ENCODE results near the gene DPH6.

DPH6 gene

DNA sequence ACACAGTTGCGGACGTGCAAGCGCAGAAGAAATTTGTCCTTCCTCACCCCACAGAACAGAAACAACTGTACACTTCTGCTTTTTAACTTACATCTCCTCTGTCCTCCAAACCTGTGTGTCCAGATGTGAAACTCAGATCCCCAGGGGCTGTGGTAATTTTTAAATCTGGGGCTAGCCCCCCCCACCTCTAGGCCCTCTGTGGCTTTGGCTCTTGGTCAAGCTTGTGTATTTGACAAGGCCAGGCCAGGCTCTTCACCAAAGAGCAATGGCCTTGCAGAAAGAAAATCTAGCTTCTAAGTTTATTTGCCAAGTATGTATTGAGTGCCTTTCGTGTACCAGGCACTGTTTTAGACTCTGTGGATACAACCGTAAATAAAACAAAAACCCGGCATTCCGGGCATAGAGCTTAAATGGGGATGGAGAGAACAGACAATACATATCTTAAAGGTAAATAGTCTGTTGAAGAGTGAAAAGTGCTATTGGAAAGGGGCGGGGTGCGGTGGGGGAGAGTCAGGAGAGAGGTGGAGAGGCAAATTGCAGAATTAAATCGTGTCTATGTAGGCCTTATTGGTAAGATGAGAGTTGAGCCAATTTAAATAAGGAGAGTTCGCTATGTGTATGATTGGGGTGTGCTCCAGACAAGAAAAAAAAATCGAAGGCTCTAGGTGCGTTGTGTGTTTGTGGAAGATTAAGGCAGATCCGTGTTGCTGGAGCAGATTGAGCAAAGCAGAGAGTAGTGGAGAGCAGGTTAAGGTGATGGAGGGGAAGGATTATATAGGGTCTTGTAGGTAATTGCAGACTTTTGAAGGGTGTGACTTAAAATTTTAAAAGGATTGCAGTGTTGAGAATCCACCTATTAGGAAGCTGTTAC lies 781 bp upstream of the DPH6 start:
- CTCF ChIA-PET, result interaction anchor here (0.9 to 1.3 kb wide), 4 partner anchors 9 to 159 kb away, joined by 3 to 6 read pairs (median 3); no protein-coding TSS in a partner anchor
- DNase-seq (ENCODE audit: extremely low spot score), result no peak
- POLR2A ChIA-PET, result no interaction called here
- TF ChIP-seq, protein P1, sequence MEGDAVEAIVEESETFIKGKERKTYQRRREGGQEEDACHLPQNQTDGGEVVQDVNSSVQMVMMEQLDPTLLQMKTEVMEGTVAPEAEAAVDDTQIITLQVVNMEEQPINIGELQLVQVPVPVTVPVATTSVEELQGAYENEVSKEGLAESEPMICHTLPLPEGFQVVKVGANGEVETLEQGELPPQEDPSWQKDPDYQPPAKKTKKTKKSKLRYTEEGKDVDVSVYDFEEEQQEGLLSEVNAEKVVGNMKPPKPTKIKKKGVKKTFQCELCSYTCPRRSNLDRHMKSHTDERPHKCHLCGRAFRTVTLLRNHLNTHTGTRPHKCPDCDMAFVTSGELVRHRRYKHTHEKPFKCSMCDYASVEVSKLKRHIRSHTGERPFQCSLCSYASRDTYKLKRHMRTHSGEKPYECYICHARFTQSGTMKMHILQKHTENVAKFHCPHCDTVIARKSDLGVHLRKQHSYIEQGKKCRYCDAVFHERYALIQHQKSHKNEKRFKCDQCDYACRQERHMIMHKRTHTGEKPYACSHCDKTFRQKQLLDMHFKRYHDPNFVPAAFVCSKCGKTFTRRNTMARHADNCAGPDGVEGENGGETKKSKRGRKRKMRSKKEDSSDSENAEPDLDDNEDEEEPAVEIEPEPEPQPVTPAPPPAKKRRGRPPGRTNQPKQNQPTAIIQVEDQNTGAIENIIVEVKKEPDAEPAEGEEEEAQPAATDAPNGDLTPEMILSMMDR (IDR thresholded peaks at IDR 0.05; ENCODE audit: control extremely low read depth, extremely low read depth, low read depth, missing control alignments), result no peak

DNA sequence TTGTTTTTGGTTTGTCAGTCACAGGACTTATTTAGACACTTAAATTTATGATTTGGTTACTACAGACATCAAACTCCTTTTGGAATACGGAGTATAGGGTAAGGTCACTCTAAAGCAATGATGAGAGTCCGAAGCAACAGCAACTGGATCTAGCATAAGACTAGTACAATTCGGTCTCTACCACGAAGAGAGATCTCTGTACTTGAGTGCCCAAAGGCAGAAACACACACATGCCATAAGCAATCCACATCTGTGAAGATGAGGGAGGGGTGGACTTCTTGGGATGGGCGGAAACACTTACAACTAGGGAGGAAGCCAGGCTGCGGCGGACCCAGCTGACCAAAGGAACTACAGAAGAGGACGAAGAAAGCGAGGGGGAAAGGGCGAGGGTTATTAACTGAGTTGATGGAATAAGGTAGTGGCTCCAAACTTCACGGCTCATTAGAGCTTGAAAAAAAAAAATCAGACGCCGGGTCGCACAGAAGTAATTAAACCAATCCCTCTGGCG lies 595 bp downstream of the DPH6 start:
- ChIA-PET CTCF (interaction anchor here (1.3 kb wide), 1 partner anchor 25 kb away, joined by 6 read pairs; no protein-coding TSS in a partner anchor), POLR2A (no interaction called here)

DNA sequence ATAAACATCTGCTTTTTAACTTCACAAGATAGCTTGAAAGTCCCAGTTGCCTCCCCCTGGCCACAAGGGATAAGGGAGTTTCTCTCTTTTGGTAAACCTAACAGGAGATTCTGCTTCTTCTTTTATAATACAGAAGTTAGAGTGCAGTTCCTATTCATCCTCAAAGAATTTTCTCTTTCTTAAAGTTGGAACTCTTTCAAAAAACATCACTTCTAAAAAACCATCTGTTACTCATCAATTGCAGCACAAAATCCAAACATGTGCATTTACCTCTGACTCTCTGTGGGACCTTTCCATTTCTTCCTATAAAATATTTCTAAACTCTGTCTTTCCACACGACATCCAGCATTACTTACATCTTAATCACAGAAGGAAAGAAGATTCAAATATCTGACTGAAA lies 5.1 kb downstream of the DPH6 start:
- DNase-seq (ENCODE audit: extremely low spot score), result no peak
- ChIA-PET CTCF (interaction anchor here (1.6 kb wide), 1 partner anchor 27 kb away, joined by 3 read pairs; no protein-coding TSS in a partner anchor), POLR2A (no interaction called here)
- TF ChIP-seq, protein P1 (IDR thresholded peaks at IDR 0.05; ENCODE audit: control extremely low read depth, extremely low read depth, low read depth, missing control alignments), result no peak

More for the DNA sequence above, 595 bp downstream of the DPH6 start:
- TF ChIP-seq, protein P1 (IDR thresholded peaks at IDR 0.05; ENCODE audit: control extremely low read depth, extremely low read depth, low read depth, missing control alignments), result no peak
- peak; percentile 13 for DNase-seq (ENCODE audit: extremely low spot score)

DNA sequence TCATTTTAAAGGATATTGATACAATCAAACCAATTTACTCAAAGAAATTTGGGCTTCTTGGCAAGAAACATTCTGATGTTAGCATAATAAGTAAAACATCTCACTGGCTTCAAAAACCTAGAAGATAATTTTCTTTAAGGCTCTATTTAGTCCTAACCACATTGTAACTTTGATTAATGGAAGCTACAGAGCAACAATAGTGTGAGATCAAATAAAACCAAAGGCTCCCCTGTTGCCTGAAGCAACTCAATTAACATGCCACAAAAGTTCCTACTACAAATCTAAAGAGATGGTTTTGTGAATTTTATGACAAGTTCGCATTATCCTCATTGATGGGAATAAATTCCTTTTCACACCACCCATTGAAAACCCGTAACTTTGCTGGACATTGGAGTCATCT lies 5.9 kb downstream of the DPH6 start:
- ChIA-PET POLR2A (no interaction called here), CTCF (no interaction called here)

DNA sequence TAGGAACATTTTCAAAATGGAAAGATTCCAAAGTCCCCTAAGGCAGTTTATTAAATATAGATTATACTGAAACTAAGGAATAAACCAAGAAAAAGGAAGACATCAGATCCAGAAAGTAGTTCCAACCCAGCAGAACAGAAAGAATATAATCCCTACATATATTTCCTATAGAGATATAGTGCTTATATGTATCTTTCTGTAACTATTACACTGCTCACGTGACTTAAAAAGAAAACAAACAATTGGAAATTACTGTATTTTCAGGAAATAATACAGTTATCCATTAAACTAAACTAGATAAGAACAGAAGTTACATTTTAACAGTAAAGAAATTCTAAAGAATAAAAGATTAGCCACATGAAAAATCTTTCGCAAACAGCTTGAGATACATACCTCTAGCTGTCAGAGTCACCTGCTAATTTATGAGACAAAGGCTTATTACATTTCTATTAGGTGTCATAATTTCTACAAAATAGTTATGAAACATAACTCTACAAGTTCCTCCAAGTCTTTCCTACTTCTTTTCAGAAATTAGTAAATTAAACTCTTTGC lies 10.5 kb downstream of the DPH6 start:
- TF ChIP-seq, protein P1 (IDR thresholded peaks at IDR 0.05; ENCODE audit: control extremely low read depth, extremely low read depth, low read depth, missing control alignments), result no peak
- ChIA-PET CTCF (interaction anchor here (1.0 kb wide), 1 partner anchor 216 kb away, joined by 3 read pairs; no protein-coding TSS in a partner anchor), POLR2A (no interaction called here)
- DNase-seq (ENCODE audit: extremely low spot score), result no peak

More for the DNA sequence above, 5.9 kb downstream of the DPH6 start:
- no peak for DNase-seq (ENCODE audit: extremely low spot score)
- TF ChIP-seq, protein P1 (IDR thresholded peaks at IDR 0.05; ENCODE audit: control extremely low read depth, extremely low read depth, low read depth, missing control alignments), result no peak
